ENCODE data around the gene C3orf20.
"Not testable (repeated sequence)": the region's sequence is repeated elsewhere in the genome, so short reads cannot be mapped to it uniquely, and the experiment has no call there.

C3orf20 gene

DNA sequence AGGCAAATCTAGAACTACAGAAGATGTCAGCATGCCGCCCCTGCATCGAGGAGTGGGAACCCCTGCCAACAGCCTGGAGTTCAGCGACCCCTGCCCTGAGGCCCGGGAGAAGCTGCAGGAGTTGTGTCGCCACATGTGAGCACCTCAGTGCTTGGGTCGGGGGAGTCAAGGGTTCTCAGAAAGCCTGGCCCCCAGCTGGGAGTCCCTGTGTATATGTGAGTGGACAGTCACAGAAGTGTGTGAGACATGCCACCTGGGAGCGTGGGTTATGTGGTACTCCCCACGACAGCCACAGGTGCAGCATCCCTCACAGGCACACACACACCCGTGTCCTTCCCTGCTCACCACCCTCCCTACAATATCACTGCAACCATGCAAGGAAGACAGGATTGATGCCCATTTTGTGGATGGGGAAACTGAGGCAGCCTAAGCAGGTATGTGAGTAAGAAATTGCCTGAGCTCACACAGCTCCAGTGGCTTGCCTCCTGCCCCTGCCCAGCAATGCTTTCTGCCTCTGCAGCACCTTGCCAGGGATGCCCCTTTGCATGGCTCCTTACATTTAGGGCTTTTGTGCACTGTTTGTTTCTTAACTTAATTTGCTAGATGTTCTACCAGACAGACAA is 28.3 kb downstream of the C3orf20 start:
- no peak for DNase-seq

DNA sequence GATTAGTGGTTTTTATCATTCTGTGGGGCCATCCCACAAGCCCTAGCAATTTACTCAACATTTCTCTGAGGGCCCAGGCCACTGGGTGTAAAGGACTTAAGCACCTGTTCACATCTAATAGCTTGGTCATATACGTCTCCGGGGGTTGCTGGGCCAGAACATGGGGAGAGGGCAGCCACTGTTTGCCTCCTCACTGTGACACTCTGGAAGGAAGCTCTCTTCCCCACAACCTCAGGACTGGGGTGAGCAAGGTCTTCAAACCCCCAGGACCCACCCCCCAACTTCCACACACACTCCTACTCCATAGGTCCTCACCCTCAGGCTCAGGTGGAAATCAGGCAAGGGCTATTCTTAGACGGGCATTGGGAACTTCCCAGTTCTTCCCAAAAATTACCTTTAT is 28.9 kb downstream of the C3orf20 start:
- DNase-seq: no peak

DNA sequence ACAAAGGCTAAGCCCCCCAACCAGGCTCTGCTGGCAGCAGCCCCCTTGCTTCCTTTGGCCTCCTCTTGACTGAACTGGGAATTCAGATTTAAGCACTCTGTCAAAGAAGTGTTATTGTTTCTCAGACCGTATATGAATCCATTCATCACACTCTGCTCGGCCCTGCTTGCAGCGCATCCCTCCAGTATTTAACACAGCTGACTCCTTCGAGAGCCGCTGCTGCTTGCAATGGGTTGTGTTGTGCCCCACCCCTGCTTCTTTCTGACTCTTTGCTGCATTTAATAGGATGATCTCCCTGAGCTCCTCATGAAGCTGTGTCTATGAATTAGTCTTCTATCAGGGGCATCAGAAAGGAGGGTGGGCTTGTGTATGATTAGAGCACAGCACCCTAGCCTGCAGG is 31.2 kb downstream of the C3orf20 start:
- no peak for DNase-seq

DNA sequence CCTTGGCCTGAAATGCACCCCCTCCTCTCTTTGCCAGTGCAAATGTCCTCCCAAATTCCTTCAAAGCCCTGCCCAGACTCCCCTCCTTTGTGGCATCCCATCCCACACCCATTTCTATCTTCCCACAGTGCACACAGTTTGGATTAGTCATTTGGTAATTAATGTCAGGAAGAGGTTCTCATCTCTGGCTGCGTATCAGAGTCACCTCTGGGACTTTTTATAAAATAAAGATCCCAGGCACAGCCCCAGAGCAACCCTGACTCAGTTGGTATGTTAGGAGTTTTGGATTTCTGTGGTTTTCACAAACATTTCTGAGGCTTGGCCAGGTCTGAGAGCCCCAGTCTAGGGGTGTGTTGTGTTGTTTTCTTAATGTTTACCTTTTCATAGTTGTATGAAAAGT is 41.6 kb downstream of the C3orf20 start:
- no peak for DNase-seq

DNA sequence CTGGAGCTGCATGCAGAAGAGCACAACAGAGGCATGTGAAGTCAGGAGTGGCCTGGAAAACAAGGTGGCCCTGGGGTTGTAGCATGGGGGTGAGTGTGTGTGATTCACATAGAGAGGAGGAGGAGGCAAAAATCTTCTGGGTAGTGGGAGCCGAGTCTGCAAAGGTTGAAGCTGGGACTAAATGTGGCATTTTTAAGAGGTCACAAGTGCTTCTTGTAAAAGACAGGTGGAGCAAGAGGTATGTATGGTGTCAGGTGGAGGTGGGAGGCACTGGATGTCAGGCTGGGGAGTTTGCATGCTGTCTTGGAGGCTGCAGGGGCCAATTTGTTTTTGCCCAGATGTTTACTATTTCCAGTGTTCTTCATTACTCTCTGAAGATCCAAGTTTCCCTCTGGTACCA is 42.4 kb downstream of the C3orf20 start:
- DNase-seq: no peak

DNA sequence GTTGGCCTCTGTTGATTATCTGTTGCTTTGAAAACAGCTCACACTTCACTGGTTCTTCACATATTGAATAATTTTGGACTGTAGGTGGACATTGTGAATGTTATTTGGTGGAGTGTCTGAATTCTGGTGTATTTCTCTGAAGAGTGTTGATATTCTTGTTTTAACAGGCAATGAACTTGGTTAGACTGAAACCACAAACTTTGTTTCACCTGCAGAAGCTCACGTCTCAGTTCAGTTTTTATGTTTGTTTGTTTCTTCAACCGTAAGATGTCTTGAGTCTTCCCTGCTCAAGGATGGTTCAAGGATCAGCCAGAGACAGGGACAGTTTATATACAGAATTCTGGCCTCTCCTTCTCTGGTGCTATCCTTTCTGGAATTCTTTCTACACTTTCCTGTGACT is 43.6 kb downstream of the C3orf20 start:
- no peak for DNase-seq

DNA sequence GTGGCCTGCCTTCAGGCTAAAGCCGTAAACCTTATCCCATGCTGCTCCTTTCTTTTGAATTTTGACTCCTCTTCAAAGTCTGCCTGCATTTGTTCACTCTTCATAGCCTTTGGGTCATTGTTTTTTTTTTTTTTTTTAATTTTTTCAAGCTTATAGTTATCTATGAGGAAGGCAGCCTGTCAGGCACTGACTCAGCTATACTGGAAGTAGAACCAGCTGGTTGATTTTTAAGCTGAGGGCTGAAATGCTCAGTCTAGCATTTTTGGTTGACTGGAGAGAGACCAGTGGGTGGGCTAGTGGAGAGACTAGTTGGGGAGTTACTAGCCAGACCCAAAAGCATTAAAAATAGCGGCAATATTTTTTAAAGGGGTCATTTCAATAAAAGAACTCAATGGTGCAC is 44.1 kb downstream of the C3orf20 start:
- no peak for DNase-seq

DNA sequence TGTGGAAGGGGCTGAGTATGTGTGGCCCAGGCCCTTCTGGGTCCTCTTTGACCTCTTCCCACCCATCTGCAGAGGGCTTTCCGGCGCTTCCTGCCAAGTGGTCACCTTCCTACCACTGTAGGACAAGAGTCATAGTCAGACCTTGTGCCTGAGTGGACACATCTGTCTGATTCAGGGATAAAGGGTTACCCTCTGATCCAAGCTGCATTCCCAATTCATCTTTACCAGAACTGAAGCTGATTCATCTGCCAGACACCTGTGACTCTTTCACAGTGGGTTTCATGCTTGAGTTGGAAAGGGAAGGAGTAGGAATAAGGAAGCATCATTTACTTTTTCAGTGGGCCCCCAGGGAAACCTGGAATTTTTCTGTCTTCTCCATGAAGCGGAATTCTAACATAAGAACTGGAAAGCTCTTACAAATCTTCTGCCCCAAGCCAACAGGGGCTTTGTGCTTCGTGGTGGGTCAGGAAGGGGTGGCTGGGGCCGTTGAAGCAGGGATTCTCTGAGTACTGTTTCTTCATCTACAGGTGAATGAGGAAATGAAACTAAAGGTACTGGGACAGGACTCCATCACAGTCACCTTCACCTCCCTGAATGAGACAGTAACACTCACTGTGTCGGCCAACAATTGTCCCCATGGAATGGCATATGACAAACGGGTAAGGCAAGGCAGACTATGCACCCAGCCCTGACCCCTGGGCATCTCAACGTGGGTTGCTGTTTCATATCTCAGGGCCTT is 46.4 kb downstream of the C3orf20 start:
- DNase-seq: no peak

DNA sequence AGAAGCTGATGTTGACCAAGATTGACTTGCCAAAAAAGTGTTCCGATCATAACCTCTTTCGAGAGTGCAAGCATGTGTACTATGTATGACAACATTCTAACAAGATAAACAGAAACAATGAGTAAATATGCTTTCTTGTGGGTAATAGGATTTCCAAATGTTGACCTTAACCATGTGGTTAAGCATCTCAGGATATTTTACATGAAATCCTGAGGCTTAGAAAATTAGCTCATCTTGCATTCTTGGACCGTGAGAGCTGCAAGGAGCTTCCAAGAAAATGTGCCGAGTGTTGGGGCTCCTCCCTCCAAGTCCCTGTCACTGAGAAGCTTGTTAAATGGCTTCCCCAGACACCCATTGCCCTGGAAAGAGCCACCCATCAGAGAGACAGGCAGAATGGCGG is 50.1 kb downstream of the C3orf20 start:
- no peak for DNase-seq

DNA sequence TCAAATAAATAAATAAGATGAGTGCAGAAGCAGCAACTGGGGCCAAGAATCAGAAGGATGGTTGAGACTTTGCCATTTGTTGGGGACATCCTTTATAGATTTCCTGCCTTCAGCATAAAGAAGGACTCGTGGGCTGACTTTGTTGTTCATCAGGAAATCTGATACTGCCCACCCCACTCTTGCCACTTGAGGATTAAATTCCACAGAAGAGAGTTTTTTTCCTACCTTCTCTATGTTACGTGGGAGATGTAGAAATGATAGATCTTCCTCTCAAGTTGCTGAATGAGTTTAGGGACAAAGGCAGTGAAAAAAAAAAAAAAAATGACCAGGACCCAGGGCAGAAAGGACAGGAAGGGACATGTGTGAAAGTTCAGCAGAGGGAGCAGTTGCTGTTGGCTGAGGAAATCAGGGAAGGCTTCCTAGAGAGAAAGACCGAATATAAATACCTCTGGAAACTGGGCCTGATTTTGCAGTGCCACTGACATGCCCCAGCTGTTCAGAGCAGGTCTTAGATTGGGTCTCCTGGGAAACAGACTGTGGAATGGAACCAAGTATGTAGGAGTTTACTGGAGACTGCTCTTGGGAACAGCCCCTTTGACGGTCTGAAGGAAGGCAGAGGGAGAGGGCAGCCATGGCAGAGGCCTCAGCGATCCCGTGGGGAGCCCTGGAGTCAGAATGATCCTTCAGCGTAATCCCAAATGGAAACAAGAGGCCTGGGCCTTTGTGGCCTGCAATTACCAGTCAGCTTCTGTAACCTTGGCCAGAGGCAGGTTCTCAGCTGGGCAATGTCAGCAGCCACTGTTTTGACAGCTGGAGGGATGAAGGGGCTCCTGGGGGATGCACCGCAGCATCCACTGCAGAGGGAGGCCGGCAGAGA is 50.9 kb downstream of the C3orf20 start:
- no peak for DNase-seq

DNA sequence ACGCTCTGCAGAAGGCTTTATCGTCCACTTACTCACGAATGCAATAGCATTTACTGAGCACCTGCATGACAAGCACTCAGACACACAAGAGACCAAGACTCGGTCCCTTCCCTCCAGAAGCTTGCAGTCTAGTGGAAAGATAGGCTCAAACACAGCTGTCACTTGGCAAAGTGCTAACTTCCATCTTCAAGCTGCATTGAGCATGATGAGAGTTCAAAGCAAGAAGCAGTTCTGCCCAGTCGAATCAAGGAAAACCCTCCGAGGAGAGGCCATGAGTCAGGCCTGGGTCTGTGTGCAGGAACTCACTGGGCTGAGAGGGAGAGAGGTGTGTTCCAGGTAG is 51.5 kb downstream of the C3orf20 start:
- DNase-seq: no peak

DNA sequence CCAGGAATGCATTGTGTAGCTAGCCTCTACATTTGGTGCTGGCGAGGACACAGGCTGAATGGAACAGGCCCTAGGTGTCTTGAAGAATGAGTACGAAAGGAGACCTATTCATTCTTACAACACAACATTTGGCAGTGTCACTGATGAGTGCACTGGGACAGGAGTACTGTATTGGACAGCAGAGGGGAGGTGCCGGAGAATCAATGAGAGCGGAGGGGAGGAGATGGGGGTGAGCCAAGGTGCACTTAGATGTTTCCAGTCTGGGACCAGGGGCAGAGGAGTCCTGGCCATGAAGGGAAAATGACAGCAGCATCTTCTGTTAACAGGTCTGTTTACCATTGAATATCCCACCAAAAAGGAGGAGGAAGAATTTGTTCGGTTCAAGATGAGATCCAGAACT is 53.2 kb downstream of the C3orf20 start:
- no peak for DNase-seq

DNA sequence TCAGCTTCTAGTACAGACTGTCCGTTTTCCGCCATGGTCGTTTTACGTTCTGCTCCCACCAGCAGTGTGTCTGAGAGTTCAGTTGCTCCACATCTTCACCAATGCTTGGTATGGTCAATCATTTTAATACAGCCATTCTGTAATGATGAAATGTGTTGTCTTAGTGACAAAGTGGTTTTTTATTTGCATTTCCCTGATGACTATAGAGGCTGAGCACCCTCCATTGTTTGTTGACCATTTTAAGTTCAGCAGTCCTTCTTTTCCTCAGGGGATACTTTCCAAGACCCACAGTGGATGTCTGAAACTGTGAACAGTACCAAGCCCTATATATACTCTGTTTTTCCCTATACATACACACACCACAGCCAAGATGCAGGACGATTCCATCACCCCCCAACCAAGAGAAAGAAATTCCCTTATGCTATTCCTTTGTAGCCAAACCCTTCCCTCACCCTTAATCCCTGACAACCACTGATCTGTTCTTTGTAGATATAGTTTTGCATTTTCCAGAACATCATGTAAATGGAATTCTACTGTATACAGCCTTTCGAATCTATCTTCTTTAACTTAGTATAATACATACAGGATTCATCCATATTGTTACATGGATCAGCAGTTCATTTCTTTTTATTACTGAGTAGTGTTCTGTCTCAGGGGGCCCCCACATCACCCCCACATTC is 55.9 kb downstream of the C3orf20 start:
- DNase-seq: no peak

DNA sequence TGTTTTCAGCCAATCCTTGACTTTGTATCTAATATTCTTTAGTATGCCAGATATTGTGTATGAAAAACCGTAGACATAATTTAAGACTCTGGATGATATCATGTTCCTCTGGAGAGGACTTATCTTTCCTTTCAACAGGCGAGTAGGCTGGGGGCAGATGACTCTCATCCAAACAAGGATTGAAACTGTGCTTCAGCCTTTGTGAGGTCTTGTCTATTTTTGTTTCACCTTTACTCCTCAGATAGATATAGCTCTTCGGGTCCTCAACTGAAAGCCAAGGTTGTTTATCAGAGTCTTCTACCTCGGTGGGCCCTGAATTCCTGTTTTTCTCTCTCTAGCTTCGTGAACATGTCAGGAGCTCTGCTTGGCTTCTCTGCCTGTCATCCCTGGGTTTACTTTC is 66.0 kb downstream of the C3orf20 start:
- DNase-seq: no peak

DNA sequence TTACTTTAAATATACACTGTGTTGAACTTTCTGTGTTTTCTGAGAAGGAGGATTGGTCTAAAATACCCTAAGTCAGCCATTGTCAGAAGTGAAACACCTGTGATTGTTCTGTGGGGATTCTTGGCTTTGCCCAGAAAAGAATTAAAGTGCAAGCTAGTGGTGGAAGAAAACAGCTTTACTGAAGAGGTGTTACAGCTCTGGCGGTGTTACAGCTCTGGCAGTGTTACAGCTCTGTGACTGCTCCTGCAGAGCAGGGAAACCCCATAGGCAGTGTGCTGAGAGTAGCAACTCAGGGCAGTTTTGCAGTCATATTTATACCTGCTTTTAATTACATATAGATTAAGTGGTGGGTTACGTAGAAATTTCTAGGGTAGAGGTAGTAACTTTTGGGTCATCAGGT is 66.6 kb downstream of the C3orf20 start:
- DNase-seq: no peak

DNA sequence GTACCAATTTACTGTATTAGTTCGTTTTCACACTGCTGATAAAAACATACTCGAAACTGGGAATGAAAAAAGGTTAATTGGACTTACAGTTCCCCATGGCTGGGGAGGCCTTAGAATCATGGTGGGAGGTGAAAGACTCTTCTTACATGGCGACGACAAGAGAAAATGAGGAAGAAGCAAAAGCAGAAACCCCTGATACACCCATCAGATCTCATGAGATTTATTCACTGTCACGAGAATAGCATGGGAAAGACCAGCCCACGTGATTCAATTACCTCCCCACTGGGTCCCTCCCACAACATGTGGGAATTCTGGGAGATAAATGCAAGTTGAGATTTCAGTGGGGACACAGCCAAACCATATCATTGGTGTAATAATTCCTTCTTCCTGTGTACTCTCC is 69.6 kb downstream of the C3orf20 start:
- no peak for DNase-seq

DNA sequence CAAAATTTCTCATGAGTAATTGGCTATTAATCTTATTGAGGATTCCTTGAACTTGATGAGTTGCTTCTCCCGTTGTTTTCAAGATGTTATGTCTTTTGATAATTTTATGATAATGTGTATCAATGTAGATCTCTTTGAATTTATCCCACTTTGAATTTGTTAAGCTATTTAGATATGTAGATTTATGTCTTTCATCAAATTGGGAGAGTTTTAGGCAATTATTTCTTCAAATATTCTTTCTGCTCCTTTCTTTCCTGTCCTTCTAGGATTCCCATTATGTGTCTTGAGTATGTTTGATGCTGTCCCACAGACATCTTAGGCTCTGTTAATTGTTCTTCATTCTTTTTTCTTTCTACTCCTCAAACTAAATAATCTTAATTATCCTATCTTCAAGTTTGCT is 75.7 kb downstream of the C3orf20 start:
- no peak for DNase-seq

DNA sequence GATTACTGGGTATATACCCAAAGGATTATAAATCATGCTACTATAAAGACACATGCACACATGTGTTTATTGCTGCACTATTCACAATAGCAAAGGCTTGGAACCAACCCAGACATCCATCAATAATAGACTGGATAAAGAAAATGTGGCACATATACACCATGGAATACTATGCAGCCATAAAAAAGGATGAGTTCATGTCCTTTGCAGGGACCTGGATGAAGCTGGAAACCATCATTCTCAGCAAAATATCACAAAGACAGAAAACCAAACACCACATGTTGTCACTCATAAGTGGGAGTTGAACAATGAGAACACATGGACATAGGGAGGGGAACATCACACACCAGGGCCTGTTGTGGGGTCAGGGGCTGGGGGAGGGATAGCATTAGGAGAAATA is 78.0 kb downstream of the C3orf20 start:
- DNase-seq: not testable (repeated sequence)

DNA sequence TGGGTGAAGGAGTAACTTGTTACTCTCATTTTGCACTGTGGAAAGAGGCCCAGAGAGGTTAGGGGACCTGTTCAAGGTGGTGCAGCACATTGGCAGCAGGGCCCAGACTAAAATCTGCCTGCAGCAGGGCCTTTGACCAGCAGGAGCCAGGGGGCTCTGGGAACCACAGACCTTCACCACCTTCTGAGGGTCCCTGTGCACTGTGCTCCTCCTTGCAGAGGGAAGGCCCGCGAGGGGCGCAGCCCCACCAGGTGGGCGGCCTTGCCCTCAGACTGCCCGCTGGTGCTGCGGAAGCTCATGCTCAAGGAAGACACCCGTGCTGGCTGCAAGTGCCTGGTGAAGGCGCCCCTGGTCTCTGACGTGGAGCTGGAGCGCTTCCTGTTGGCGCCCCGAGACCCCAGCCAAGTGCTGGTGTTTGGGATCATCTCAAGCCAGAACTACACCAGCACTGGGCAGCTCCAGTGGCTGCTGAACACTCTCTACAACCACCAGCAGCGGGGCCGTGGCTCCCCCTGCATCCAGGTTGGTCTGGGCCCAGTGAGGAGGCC is 82.3 kb downstream of the C3orf20 start:
- no peak for DNase-seq

DNA sequence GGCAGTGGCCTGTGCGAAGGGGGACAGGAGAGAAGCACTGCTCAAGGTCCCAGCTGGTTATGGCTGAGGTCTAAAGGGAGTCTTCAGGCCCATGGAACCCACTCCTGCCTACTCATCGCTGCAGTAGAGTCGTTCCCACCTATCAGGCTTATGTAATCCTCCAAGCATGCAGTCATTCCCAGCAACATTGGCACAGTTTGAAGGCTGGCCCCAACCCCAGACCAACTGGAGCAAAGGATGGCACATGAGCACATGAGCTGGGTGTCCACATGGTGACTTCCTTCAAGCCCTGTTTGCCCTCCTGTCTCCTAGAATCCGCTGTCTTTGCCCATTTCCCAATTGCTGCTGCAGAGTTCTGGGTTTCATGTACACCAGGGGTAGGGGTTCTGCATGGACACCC is 83.4 kb downstream of the C3orf20 start:
- DNase-seq: no peak

DNA sequence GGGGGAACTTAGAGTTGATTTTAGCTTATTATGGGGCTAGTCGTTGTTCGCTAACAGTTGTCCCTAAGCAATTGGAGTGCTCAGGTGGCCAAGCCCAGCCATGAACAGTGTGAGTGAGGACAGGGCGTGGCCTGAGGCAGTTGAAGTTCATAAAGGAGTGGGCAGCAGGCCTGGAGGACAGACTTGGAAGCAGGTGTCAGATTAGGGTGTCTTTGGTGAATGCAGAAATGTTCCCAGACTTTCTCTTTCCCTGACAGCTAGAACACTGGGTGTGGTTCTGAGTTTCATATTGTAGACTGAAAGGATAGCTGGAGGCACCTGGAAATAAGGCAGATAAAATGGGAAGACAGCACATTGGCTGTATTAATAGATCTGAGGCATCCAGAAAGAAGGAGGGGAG is 84.0 kb downstream of the C3orf20 start:
- no peak for DNase-seq

DNA sequence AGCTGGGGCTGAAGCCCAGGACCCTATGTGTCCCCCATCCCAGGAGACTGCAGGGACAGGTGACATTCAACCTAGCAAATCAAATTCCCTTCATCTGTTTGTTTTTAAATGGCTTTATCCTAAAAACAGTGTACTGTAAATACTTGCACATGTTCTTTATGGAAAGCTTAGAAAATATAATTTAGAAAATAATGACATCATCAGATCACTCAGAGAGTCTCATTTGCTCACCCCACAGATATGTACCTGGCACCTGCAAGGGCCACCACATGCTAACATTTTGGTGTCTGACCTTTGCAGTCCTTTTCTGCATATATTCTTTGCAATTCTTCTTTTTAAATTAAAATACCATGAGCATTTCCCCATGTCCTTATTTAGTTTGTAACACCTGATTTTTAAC is 85.2 kb downstream of the C3orf20 start:
- DNase-seq: no peak

DNA sequence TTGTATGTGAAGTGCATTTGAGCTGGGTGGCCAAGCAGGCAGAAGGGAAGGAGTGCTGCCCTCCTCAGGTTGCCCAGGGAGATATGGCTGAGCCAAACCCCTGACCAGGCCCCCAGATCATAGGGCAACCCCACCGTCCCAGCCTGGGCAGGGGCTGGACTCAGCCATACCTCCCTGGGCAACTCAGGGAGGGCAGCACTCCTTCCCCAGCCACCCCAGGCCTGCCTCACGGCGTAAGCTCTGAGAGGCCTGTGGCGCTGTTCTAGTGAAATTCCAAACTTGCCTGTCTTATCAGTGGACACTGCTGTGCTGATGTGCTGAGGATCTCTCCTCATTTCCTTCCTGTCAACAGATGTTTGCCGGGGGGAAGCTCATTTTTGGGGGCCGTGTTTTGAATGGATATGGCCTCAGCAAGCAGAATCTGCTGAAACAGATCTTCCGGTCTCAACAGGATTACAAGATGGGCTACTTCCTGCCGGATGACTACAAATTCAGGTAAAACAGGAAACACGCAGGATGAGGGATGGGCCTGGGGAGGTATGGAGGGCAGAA is 86.3 kb downstream of the C3orf20 start:
- no peak for DNase-seq

All from CD4-positive, alpha-beta T cell treated with Interleukin-4 for 4 hours (primary cell).